Mesodermal cell (in vitro differentiated cells): ENCODE data around the gene CYTH4.

ENCODE experiments used
- H3K27ac ChIP-seq: 2 replicates; pipeline ENCODE4 v1.7.0; 2013; ENCODE audit warnings: mild to moderate bottlenecking, low read depth, low read length, moderate library complexity; ENCODE audit not compliant: severe bottlenecking
- H3K36me3 ChIP-seq: 2 replicates; pipeline ENCODE4 v1.7.1; 2013; ENCODE audit warnings: mild to moderate bottlenecking, low read length, moderate library complexity; ENCODE audit not compliant: control insufficient read depth, insufficient read depth
- H3K4me1 ChIP-seq: one replicate; pipeline ENCODE4 v1.7.1; 2013; ENCODE audit warnings: mild to moderate bottlenecking, low read length; ENCODE audit not compliant: insufficient read depth, control insufficient read depth, poor library complexity, severe bottlenecking
- H3K4me3 ChIP-seq: 2 replicates; pipeline ENCODE4 v1.7.0; 2013; ENCODE audit warnings: low read length, control low read depth, mild to moderate bottlenecking; ENCODE audit not compliant: insufficient read depth, poor library complexity, severe bottlenecking; ENCODE audit errors: extremely low read depth
- H3K9me3 ChIP-seq: 2 replicates; pipeline ENCODE4 v1.7.1; 2013; ENCODE audit warnings: mild to moderate bottlenecking, low read length, moderate library complexity; ENCODE audit not compliant: control insufficient read depth
- WGBS, 2 experiments: methylation state at CpG; one replicate each; pipeline ENCODE4 v1.1.5; 2013; ENCODE audit warnings: missing lambda C conversion rate in 2 of 2; ENCODE audit not compliant: insufficient coverage in 2 of 2; 5-methylcytosine and 5-hydroxymethylcytosine counted together

The CYTH4 gene

DNA sequence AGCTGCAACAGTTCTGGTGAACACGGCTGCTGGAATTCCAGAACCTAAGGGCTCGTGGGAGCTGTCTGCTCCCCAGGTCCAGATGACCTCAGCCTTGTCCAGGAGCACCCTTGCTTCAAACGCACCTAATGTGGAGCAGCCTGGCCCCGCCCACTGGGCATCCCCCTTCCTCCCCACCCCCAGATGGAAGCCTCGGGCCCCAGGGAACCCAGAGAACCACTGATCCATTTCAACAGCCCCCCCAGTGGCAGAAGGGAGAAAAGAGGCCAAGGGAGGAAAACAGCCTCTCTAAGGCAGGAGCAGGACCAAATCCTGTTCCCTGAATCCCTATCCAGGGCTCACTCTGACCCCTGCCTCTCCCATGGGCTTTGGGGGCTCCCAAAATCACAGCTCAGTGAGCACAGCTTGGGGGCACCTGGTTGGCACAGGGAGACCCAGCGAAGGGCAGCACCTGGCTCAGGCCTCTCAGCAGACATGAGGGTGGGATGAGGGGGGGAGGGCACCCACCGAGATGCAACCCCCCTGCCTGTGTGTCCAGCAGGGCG is 1.2 kb downstream of the CYTH4 start:
- H3K4me1 ChIP-seq: peaks cover 3% of the 10 kb centered on the region
- H3K4me3 ChIP-seq: no peak overlapping the region
- no peak overlapping the region for H3K27ac ChIP-seq
- WGBS, 2 experiments: 79 to 81% methylated on average over 4 to 5 of the region's 8 CpGs
- H3K9me3 ChIP-seq: peaks cover 4% of the 10 kb centered on the region
- no peaks in the 10 kb centered on the region for H3K36me3 ChIP-seq

DNA sequence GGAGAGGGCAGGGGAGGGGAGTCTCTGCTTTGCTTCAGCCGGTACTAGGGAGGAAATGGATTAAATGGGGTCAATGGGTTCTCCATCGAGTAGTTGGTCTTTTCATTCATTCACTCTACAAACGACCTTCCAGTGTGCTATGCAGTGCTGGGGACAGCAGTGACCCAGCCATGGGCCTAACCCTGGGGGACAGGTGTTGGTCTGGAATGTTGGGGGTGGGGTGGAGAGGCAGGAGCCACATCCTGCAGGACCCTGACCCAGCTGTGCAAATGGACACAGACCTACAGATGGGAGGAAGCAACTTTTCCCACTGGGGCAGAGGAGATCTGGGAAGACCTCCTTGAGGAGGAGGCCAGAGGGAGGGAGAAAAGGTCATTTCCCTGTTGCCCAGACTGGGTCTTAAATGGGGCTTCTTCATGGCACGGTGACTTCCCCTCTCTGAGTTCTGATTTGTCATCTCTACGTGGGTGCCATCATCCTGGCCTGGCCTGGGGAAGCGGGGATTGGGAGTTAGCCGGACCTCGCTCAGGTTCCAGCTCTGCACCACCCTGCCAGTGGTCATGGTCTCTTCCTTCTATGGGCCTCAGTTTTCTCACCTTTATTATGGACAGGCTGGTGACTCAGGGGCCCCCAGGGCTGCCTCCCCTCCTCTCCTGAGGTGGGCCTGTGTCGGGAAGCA is 2.0 kb downstream of the CYTH4 start:
- Histone ChIP-seq H3K36me3 (no peaks in the 10 kb centered on the region), H3K9me3 (peaks cover 4% of the 10 kb centered on the region), H3K27ac (no peak overlapping the region), H3K4me1 (peaks cover 3% of the 10 kb centered on the region), H3K4me3 (no peak overlapping the region)
- 84 to 90% methylated on average over 6 to 8 of the region's 9 CpGs for WGBS, 2 experiments

DNA sequence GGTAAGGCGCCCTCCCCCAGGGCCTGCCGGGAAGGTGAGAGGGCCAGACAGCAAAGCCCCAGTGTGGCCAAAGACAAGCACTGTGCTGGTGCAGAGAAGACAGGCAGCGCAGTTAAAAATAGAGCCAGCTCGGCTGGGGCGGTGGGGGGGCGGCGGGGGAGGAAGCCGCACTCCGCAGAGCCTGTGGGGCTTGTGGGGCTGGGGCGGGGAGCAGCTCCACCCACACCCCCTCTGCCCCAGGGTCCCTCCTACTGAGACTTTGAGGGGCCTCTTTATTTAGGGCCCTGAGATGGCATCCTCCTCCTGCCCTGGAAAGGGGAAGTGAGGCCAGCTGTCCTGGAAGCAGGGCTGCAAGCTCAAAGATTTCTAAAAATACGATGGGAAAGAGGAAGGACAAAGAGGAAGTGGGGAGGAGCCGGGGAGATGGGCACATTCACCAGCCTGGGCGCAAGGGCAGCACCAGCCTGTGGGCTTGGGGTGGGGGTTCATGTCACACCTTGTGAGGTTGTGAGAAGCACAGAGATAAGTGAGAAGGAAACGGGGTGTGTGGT is 2.6 kb downstream of the CYTH4 start:
- WGBS, 2 experiments: 53 to 72% methylated on average over 7 of the region's 14 CpGs

GRCh38 chr22:37285937-37286336 is 3.6 kb downstream of the CYTH4 start:
- WGBS, 2 experiments: 91 to 93% methylated on average over 8 to 9 of the region's 10 CpGs
- Histone ChIP-seq H3K4me3 (no peak overlapping the region), H3K4me1 (no peaks in the 10 kb centered on the region), H3K27ac (no peak overlapping the region), H3K36me3 (no peaks in the 10 kb centered on the region), H3K9me3 (no peaks in the 10 kb centered on the region)

More for the DNA sequence above, 2.6 kb downstream of the CYTH4 start:
- H3K4me1 ChIP-seq: no peaks in the 10 kb centered on the region
- no peak overlapping the region for H3K4me3 ChIP-seq
- no peaks in the 10 kb centered on the region for H3K36me3 ChIP-seq
- peaks cover 4% of the 10 kb centered on the region for H3K9me3 ChIP-seq
- no peak overlapping the region for H3K27ac ChIP-seq

DNA sequence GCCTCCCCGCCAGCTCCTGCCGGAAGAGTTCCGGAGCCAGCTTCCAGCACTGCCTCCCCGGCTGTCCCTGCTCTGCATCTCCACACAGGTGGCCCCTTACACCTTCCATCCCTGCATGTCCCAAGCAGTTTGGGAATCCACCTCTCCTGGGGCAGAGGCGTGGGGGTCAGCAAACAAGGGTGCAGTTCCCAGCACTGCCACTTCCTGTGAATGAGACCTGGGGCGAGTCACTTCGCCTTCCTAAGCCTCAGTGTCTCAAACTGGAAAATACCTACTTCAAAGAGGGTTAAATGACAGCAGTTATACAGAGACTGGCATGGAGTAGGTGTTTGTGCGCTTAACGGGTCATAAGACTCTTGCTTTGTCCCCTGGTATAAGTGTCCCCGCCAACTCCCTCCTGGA is 5.2 kb downstream of the CYTH4 start:
- Histone ChIP-seq H3K4me3 (no peak overlapping the region), H3K4me1 (no peaks in the 10 kb centered on the region), H3K27ac (no peak overlapping the region), H3K36me3 (no peaks in the 10 kb centered on the region), H3K9me3 (no peaks in the 10 kb centered on the region)
- WGBS, 2 experiments: 83 to 88% methylated on average over 10 of the region's 10 CpGs

GRCh38 chr22:37288521-37288920 is 6.2 kb downstream of the CYTH4 start:
- WGBS, 2 experiments: 69 to 96% methylated on average over 2 to 4 of the region's 7 CpGs

GRCh38 chr22:37289156-37289735 is 6.9 kb downstream of the CYTH4 start:
- Histone ChIP-seq H3K4me1 (no peaks in the 10 kb centered on the region), H3K36me3 (no peaks in the 10 kb centered on the region), H3K9me3 (no peaks in the 10 kb centered on the region), H3K4me3 (no peak overlapping the region), H3K27ac (no peak overlapping the region)
- 86 to 91% methylated on average over 7 of the region's 7 CpGs for WGBS, 2 experiments

More at GRCh38 chr22:37288521-37288920, 6.2 kb downstream of the CYTH4 start:
- Histone ChIP-seq H3K4me1 (no peaks in the 10 kb centered on the region), H3K36me3 (no peaks in the 10 kb centered on the region), H3K27ac (no peak overlapping the region), H3K9me3 (no peaks in the 10 kb centered on the region), H3K4me3 (no peak overlapping the region)

DNA sequence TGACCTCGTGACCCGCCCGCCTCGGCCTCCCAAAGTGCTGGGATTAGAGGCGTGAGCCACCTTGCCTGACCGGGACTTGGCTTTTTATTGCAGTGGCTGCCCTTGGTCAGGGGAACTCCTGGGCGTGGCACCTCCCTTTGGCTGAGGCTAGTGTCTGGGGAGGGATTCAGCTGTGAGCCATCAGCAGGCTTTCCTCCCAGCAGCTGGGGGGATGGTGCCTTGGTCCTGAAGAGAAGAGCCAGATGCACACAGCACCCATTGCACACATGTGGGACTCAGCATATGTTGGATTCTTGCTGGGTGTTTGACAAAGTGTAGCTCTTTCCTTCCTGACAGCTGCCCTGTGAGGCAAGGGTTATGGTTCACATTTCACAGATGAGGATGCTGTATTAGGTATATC is 8.4 kb downstream of the CYTH4 start:
- H3K27ac ChIP-seq: no peak overlapping the region
- no peaks in the 10 kb centered on the region for H3K4me1 ChIP-seq
- H3K4me3 ChIP-seq: no peak overlapping the region
- no peaks in the 10 kb centered on the region for H3K36me3 ChIP-seq
- WGBS, 2 experiments: 80 to 93% methylated on average over 6 to 7 of the region's 7 CpGs
- no peaks in the 10 kb centered on the region for H3K9me3 ChIP-seq

- Histone ChIP-seq H3K9me3 (no peaks in the 10 kb centered on the region), H3K4me1 (no peaks in the 10 kb centered on the region), H3K36me3 (no peaks in the 10 kb centered on the region), H3K4me3 (no peak overlapping the region), H3K27ac (no peak overlapping the region)
- WGBS, 2 experiments: 88 to 94% methylated on average over 4 to 5 of the region's 5 CpGs
Observed at GRCh38 chr22:37291559-37292298, 9.4 kb downstream of the CYTH4 start.

DNA sequence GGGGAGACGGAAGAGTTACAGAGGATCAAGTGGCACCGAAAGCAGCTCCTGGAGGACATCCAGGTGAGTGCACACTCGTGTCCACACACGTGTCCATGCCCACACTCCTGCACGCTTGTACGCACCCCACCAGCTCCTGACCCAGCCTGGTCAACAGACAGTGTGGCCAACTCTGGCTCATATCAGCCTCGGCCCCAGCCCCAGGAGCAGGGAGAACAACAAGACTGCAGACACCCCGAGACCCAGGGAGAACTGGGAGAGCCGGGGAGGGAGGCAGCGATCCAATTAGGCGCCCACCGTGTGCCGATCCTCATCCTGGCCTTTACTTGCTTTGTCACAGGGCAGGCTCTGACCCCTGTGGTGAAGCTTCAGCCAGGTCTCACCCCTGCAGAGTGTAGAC is 10.3 kb downstream of the CYTH4 start:
- no peak overlapping the region for H3K27ac ChIP-seq
- WGBS, 2 experiments: 89 to 92% methylated on average over 12 to 13 of the region's 13 CpGs

More for the DNA sequence above, 10.3 kb downstream of the CYTH4 start:
- H3K9me3 ChIP-seq: no peaks in the 10 kb centered on the region
- no peaks in the 10 kb centered on the region for H3K36me3 ChIP-seq
- H3K4me1 ChIP-seq: no peaks in the 10 kb centered on the region
- H3K4me3 ChIP-seq: no peak overlapping the region
